RCC 7860 (cell line): ENCODE data around the gene DDN.

Experiments used
- DNase-seq: peaks from one replicate; pipeline ENCODE4 v3.0.0-alpha.2; 2015; ENCODE audit warnings: low spot score
- FAIRE-seq: peaks from 2 replicates; lab custom pipeline; 2012; peaks lifted over from hg19 to GRCh38; lab: Jason Lieb, UNC

Gene DDN

GRCh38 chr12:49015196-49015595 lies 16.0 kb upstream of the DDN start:
- FAIRE-seq (no peak), DNase-seq (no peak)

GRCh38 chr12:49014547-49014946 lies 15.4 kb upstream of the DDN start:
- FAIRE-seq (no peak), DNase-seq (no peak)

- FAIRE-seq (no peak), DNase-seq (no peak)
Measured at GRCh38 chr12:49013428-49013827, 14.3 kb upstream of the DDN start.

- FAIRE-seq: no peak
- DNase-seq: no peak
Measured at GRCh38 chr12:49012739-49013138, 13.6 kb upstream of the DDN start.

GRCh38 chr12:49010092-49010668 lies 11.0 kb upstream of the DDN start:
- FAIRE-seq (no peak), DNase-seq (no peak)

- no peak for FAIRE-seq
- no peak for DNase-seq
Measured at GRCh38 chr12:49008943-49009342, 9.8 kb upstream of the DDN start.

- FAIRE-seq: no peak
- no peak for DNase-seq
Measured at GRCh38 chr12:49000346-49000745, 1.2 kb upstream of the DDN start.

GRCh38 chr12:48998497-48999353 lies 450 bp downstream of the DDN start:
- FAIRE-seq: no peak
- DNase-seq: no peak

GRCh38 chr12:48997719-48998496 lies 1.3 kb downstream of the DDN start:
- FAIRE-seq: no peak

GRCh38 chr12:48996794-48997718 lies 2.1 kb downstream of the DDN start:
- FAIRE-seq (no peak), DNase-seq (peak; percentile 13)

More at GRCh38 chr12:48997719-48998496, 1.3 kb downstream of the DDN start:
- DNase-seq: no peak

GRCh38 chr12:48995086-48995879 lies 3.9 kb downstream of the DDN start:
- DNase-seq (peak; percentile 60), FAIRE-seq (no peak)

- FAIRE-seq (no peak), DNase-seq (no peak)
Measured at GRCh38 chr12:48994224-48995085, 4.7 kb downstream of the DDN start.

GRCh38 chr12:48993787-48994186 lies 5.4 kb downstream of the DDN start:
- FAIRE-seq (no peak), DNase-seq (no peak)

GRCh38 chr12:48991247-48992050 lies 7.7 kb downstream of the DDN start:
- no peak for FAIRE-seq
- peak; percentile 7 for DNase-seq

GRCh38 chr12:48990552-48990951 lies 8.6 kb downstream of the DDN start:
- DNase-seq (no peak), FAIRE-seq (no peak)

GRCh38 chr12:48988030-48988649 lies 11.0 kb downstream of the DDN start:
- no peak for FAIRE-seq
- DNase-seq: peak; percentile 25

GRCh38 chr12:48986720-48987291 lies 12.4 kb downstream of the DDN start:
- no peak for FAIRE-seq
- no peak for DNase-seq
